ENCODE data around the gene UBE2I.
"Not testable (repeated sequence)": the region's sequence is repeated elsewhere in the genome, so short reads cannot be mapped to it uniquely, and the experiment has no call there.

The UBE2I gene

GRCh38 chr16:1314399-1315068 lies 5.1 kb downstream of the UBE2I start:
- DNase-seq (ENCODE audit: low read depth), result no peak

- DNase-seq (ENCODE audit: low read depth), result no peak
These were observed 5.9 kb downstream of the UBE2I start for GRCh38 chr16:1315081-1316032.

DNA sequence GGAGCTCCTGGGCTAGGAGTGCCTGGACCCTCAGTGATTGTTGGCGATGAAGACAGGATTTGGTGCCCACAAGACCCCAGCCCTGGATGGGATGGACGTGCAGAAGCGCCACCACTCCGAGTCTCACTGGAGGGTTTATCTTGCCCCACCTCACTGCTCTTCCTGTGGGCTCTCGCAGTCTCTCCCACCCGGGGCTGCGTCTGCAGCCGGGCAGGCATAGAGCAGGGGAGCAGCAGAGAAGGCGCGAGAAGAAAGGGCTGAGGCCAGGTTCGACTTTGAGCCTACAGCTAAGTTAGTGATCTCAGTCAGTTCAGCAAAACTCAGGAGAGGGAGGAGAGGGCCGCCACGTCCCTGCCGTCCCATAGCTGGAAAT lies 6.6 kb downstream of the UBE2I start:
- no peak for DNase-seq (ENCODE audit: low read depth)

DNA sequence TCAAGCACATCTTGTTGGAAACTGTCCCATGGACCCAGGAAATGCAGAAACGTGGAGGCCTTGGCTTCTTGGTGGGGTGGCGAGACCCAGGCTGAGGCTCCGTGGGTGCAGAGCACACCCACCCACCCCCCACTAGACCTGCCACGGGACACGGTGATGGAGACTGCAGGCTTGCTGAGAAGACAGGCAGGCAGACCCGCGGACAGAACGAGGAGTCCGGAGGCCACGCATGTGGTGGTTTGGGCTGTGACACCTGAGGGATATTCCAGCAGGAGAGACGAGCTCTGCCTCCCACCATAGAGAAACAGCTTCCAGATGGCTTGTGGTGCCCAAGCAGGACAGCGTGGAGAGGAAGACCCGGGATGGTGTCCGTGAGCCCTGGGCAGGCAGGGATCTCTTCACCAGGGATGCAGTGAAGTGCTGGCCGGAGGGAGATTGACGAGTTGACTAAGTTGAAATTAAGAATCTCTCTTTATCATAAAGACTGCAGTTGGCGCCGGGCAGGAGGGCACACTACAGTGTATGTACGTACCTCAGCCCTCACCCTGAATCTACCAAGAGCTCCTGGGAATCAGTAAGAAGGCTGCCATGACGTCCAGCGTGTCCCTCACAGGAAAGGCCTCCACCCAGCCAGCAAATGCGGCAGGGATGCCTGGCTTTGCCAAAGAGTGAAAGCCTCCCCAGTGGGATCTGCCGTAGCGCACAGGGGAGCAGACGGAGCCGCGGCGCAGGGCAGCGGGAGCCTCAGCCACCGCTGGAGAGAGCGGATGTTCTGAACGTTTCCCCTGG lies 8.2 kb downstream of the UBE2I start:
- no peak for DNase-seq (ENCODE audit: low read depth)

- DNase-seq (ENCODE audit: low read depth), result no peak
These were observed 8.8 kb downstream of the UBE2I start for GRCh38 chr16:1318268-1318545.

- DNase-seq (ENCODE audit: low read depth), result no peak
These were observed 9.6 kb downstream of the UBE2I start for GRCh38 chr16:1319041-1319440.

DNA sequence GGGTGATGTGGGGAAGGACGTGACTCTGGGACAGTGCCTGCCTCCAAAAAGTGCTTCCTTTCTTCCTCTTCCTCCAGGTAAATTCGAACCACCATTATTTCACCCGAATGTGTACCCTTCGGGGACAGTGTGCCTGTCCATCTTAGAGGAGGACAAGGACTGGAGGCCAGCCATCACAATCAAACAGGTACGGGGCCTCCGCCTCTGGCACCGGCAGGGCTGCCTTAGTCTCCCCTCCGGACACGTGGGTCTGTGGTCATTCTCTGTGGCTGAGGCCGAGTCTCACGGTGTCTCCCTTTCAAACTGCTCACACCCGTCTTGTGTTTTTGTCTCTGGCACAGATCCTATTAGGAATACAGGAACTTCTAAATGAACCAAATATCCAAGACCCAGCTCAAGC lies 10.7 kb downstream of the UBE2I start:
- DNase-seq (ENCODE audit: low read depth), result no peak

- no peak for DNase-seq (ENCODE audit: low read depth)
These were observed 11.3 kb downstream of the UBE2I start for GRCh38 chr16:1320658-1321240.

GRCh38 chr16:1322407-1322806 lies 13.0 kb downstream of the UBE2I start:
- no peak for DNase-seq (ENCODE audit: low read depth)

DNA sequence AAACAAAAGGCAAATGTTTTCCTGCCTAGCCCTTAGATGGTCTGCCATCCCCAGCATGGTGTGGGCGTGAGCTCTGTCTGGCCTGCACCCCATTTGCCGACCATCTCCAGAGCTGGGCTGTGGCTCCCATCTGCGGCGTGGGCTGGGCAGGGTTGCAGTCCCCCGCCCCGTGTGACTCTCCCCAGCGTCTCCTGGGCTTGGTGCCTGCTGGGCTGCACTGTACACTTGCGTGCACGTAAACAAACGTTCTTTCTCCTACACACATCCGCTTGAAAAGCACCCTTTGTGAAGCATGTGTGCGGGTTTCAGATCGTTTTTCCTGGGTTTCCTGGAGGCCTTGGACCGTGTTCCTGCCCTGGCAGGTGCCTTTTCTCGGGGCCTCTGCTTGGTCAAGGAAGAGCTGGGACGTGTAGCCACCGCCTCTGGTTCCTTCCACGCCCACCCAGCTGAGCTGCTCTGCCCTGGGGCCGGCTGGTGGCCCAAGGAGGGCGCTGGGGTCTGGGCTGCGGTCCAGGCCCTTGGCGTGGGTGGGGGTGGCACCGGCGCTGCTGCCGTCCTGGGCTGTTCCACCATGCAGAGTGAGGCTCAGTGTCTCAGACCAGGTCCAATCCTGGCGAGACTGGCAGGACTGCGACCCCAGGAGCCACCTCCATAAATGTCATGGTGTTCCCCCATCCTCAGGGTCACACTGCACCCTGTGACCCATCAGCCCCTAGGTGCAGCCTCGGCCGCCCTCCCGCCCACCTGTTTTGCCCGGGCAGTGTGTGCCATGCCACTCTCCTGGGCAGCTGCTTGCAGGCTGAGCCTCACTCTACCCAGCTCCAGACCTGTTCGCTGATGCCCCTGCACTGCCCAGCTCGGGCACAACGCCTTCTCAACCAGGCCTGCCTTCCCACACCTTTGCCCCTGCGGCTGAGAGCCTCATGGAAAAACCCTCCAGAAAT lies 14.1 kb downstream of the UBE2I start:
- no peak for DNase-seq (ENCODE audit: low read depth)

DNA sequence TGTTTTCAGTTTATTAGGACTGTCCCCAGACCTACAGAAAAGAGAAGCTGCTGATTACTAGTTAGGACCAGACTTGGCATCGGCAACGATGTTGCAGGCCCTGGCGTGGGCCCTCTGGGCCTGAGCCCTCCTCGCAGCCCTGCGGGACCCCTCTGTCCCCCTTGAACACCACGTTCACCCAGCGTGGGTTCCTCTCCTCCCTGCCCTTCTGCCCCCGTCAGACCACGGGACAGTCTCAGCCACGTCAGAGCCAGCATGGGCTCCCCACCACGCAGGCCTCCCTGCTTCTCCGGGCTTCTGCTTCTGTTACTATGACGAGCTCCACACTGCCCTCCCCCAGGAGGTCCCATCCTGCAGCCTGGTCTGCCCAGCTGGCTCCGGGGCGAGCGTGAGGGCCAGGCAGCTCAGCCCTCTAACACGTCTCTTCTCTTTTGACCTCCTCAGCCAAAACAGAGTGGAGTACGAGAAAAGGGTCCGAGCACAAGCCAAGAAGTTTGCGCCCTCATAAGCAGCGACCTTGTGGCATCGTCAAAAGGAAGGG lies 14.9 kb downstream of the UBE2I start:
- no peak for DNase-seq (ENCODE audit: low read depth)

DNA sequence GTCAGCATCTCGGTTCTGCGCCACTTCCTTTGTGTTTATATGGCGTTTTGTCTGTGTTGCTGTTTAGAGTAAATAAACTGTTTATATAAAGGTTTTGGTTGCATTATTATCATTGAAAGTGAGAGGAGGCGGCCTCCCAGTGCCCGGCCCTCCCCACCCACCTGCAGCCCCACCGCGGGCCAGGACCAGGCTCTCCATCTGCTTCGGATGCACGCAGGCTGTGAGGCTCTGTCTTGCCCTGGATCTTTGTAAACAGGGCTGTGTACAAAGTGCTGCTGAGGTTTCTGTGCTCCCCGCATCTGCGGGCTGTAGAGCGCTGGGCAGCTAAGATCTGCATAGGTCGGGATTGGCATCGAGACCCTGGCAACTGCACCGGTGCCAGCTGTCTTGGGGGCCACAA lies 15.8 kb downstream of the UBE2I start:
- no peak for DNase-seq (ENCODE audit: low read depth)

- no peak for DNase-seq (ENCODE audit: low read depth)
These were observed 16.4 kb downstream of the UBE2I start for GRCh38 chr16:1325673-1326371.

DNA sequence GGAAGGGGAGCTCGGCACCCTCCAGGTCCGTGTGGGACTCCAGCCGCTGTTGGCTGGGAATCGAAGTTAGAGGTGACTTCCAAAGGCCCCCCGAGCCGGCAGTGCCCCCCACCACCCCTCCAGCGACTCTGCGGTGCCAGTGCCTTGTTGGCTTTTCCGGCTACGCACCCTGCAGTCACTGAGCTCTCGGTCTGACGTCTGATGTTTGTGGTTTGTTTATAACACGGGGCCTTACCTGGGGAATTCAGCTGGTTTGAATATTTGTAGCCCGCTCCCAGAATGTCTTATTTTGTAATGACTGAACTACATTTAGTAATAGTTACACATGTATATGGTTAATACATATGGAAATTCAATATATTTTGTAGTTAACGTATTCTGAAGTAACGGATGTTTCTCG lies 17.0 kb downstream of the UBE2I start:
- DNase-seq (ENCODE audit: low read depth), result no peak

DNA sequence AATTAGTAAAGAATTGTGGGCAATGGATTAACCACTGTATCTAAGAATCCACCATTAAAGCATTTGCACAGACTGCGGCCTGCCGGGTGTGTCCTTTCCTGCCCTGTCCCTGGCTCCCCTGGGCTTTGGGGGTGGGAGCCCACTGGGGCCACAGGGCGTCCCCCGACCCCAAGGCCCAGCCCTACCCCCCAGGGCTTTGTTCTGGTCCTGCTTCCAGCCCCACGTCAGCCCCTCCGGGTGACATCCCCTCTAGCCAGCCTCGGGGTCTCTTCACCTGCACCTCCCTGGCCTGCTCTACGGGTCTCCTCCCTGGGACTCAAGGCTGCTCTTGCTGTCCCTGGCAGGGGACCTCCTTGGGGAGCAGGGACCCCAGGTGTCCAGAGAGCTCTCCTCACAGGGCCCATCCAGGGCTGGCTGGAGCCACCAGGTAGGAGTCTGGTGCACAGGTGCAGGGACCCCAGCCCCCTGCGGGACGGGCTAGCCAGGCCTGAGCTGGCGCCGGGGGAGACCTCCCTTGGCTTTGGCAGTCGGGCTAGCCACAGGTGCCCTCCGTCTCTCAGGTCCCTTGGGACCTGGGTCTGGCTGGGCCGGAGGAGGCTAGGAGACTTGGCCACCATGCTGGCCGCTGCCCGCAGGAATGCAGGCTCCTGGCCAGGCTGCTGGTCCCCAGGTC lies 17.6 kb downstream of the UBE2I start:
- no peak for DNase-seq (ENCODE audit: low read depth)

DNA sequence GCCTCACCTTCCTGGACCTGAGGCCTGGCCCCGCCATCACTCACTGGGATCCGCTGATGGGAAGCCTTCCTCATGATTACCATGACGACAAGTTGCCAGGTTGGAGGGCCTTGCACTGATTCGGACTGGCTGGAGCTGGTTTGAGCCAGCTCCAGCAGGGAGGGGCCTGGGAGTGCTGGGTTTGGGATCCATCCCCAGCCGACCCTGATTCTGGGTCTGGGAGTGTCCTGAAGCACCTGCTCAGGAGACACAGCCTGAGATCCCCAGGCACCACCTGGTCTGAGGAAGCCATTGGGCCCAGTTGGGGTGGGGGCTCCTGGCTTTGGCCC lies 18.1 kb downstream of the UBE2I start:
- DNase-seq (ENCODE audit: low read depth), result no peak

DNA sequence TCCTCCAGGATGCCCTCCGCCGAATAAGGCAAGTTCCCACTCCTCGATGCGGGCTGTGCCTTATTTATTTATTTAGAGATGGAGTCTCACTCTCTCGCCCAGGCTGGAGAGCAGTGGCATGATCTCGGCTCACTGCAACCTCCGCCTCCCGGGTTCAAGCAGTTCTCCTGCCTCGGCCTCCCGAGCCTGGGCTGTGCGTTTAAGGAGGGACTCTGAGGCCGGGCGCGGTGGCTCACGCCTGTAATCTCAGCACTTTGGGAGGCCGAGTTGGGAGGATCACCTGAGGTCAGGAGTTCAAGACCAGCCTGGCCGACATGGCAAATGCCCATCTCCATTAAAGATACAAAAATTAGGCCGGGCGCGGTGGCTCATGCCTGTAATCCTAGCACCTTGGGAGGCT lies 18.7 kb downstream of the UBE2I start:
- not testable (repeated sequence) for DNase-seq (ENCODE audit: low read depth)

- DNase-seq (ENCODE audit: low read depth), result not testable (repeated sequence)
These were observed 19.5 kb downstream of the UBE2I start for GRCh38 chr16:1328961-1329360.

DNA sequence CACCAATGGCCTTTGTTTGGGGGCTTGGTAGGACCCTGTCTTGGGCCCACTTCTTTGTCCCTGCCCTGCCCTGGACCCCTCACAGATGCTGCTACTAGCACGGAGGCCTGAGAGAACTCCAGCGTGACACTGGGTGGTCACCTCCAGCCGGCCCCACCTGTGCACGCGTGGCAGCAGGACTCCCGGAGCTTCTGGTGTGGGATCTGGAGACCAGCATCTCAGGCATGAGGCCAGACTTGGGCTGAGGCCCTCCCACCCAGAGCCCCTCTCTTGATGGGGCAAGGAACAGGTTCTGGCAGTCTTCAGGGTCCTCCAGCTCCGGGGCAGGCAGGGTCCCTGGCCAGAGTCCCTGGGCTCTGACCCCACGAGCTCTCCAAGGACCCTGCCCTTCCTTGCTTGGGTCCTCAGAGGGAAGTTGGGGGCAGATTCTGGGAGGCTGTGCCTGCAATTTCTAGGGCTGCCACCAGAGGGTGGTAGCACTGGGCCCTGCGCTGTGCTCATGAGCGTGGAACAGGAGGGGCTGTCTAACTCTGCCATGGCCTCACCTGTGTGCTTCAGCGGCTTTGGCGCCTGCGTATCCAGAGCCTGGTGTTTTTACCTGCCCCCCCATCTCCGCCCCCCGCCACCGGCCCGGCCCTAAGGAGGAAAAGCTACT lies 21.0 kb downstream of the UBE2I start:
- no peak for DNase-seq (ENCODE audit: low read depth)
